Karpas-422 (cell line): Measurements from ENCODE around the gene ZNF785. TPM values are rescaled to one million over a fixed set of nuclear protein-coding genes. Genes with fewer than 3 reads are reported as not detected.

ENCODE experiments used
- DNase-seq: peaks from one replicate; pipeline ENCODE4 v3.0.0-alpha.2; 2015
- H2AFZ ChIP-seq: fragments of 200-600 bp; sonication (generic); 2 replicates; pipeline ENCODE4 v1.6.1; 2014; ENCODE audit warnings: antibody characterized with exemption, low read length, mixed read lengths
- H3K27ac ChIP-seq: fragments of 200-600 bp; sonication (generic); 2 replicates; pipeline ENCODE4 v1.5.1; 2014; ENCODE audit warnings: mild to moderate bottlenecking, low read length, moderate library complexity
- H3K27me3 ChIP-seq: fragments of 200-600 bp; sonication (generic); 2 replicates; pipeline ENCODE4 v1.6.1; 2014; ENCODE audit warnings: low read length, mixed read lengths
- H3K36me3 ChIP-seq: fragments of 200-600 bp; sonication (generic); 2 replicates; pipeline ENCODE4 v1.6.1; 2014; ENCODE audit warnings: low read length, mixed read lengths; ENCODE audit not compliant: insufficient read depth
- H3K4me1 ChIP-seq: fragments of 200-600 bp; sonication (generic); 2 replicates; pipeline ENCODE4 v1.6.1; 2014; ENCODE audit warnings: mild to moderate bottlenecking, low read length, mixed read lengths
- H3K4me2 ChIP-seq: fragments of 200-600 bp; sonication (generic); 2 replicates; pipeline ENCODE4 v1.6.1; 2014; ENCODE audit warnings: low read length, low read depth, mild to moderate bottlenecking; ENCODE audit not compliant: poor library complexity, severe bottlenecking
- H3K4me3 ChIP-seq: fragments of 200-600 bp; sonication (generic); 2 replicates; pipeline ENCODE4 v1.5.1; 2014; ENCODE audit warnings: mild to moderate bottlenecking, antibody characterized with exemption, low read length, mixed read lengths
- H3K79me2 ChIP-seq: fragments of 200-600 bp; sonication (generic); 2 replicates; pipeline ENCODE4 v1.6.1; 2014; ENCODE audit warnings: mild to moderate bottlenecking, low read length, mixed read lengths
- H3K9ac ChIP-seq: fragments of 200-600 bp; sonication (generic); 2 replicates; pipeline ENCODE4 v1.6.0; 2014; ENCODE audit warnings: low read length
- H3K9me2 ChIP-seq: fragments of 200-600 bp; sonication (generic), shearing (Covaris generic); replicated peaks from 2 replicates; pipeline ENCODE4 v1.6.0; 2014; ENCODE audit warnings: mild to moderate bottlenecking, low read length, moderate library complexity; ENCODE audit not compliant: insufficient read depth
- H3K9me3 ChIP-seq: fragments of 300-700, 200-600 bp; sonication (generic); 2 replicates; pipeline ENCODE4 v1.6.1; 2014; ENCODE audit warnings: low read length, mixed read lengths
- H4K20me1 ChIP-seq: fragments of 200-600 bp; sonication (generic); 2 replicates; pipeline ENCODE4 v1.6.1; 2014; ENCODE audit warnings: mild to moderate bottlenecking, antibody characterized with exemption, low read length, low read depth; ENCODE audit not compliant: insufficient read depth
- total RNA-seq: library from RNA; depleted of rRNA; stranded (reverse); fragments of >200 nt; shearing (Covaris generic); gene quantifications from 2 replicates; pipeline ENCODE4 v1.2.3, GENCODE V29; 2014; ENCODE audit warnings: low replicate concordance

ZNF785 gene
- total RNA-seq, 1 experiment from 2014 or later: 20.8 TPM

- H3K4me1 ChIP-seq: peaks cover 14% of the 10 kb centered on the region
- H3K4me3 ChIP-seq: no peak overlapping the region
- H3K9me3 ChIP-seq: no peaks in the 10 kb centered on the region
- no peak overlapping the region for H3K4me2 ChIP-seq
- peaks cover 11% of the 10 kb centered on the region for H3K36me3 ChIP-seq
- DNase-seq: no peak
- H3K27me3 ChIP-seq: no peaks in the 10 kb centered on the region
- H3K9me2 ChIP-seq: no peaks in the 10 kb centered on the region
- H3K9ac ChIP-seq: no peak overlapping the region
- no peaks in the 10 kb centered on the region for H4K20me1 ChIP-seq
- peaks cover 26% of the 10 kb centered on the region for H3K79me2 ChIP-seq
- H3K27ac ChIP-seq: no peak overlapping the region
- no peak overlapping the region for H2AFZ ChIP-seq
Observed at GRCh38 chr16:30606004-30606403, 20.5 kb upstream of the ZNF785 start.

GRCh38 chr16:30605158-30605557 lies 19.7 kb upstream of the ZNF785 start:
- no peaks in the 10 kb centered on the region for H3K27me3 ChIP-seq
- no peak overlapping the region for H2AFZ ChIP-seq
- H3K4me2 ChIP-seq: no peak overlapping the region
- H4K20me1 ChIP-seq: no peaks in the 10 kb centered on the region
- peaks cover 11% of the 10 kb centered on the region for H3K36me3 ChIP-seq
- no peak for DNase-seq
- H3K27ac ChIP-seq: no peak overlapping the region
- no peak overlapping the region for H3K9ac ChIP-seq
- H3K9me2 ChIP-seq: no peaks in the 10 kb centered on the region
- H3K79me2 ChIP-seq: peaks cover 26% of the 10 kb centered on the region
- peaks cover 11% of the 10 kb centered on the region for H3K4me1 ChIP-seq
- H3K9me3 ChIP-seq: no peaks in the 10 kb centered on the region
- H3K4me3 ChIP-seq: no peak overlapping the region

GRCh38 chr16:30604316-30604947 lies 18.9 kb upstream of the ZNF785 start:
- Histone ChIP-seq H3K4me2 (no peak overlapping the region), H3K27ac (no peak overlapping the region), H4K20me1 (no peaks in the 10 kb centered on the region), H3K36me3 (peaks cover 11% of the 10 kb centered on the region), H3K9me2 (no peaks in the 10 kb centered on the region), H2AFZ (no peak overlapping the region), H3K27me3 (no peaks in the 10 kb centered on the region), H3K79me2 (peaks cover 20% of the 10 kb centered on the region), H3K4me3 (no peak overlapping the region), H3K9me3 (no peaks in the 10 kb centered on the region), H3K9ac (no peak overlapping the region), H3K4me1 (peaks cover 11% of the 10 kb centered on the region)
- DNase-seq: no peak

GRCh38 chr16:30603945-30604315 lies 18.4 kb upstream of the ZNF785 start:
- Histone ChIP-seq H3K79me2 (peaks cover 15% of the 10 kb centered on the region), H3K4me2 (no peak overlapping the region), H4K20me1 (no peaks in the 10 kb centered on the region), H3K9ac (no peak overlapping the region), H3K36me3 (peaks cover 11% of the 10 kb centered on the region), H3K4me3 (no peak overlapping the region), H3K27me3 (no peaks in the 10 kb centered on the region), H3K9me3 (no peaks in the 10 kb centered on the region), H2AFZ (no peak overlapping the region), H3K4me1 (peaks cover 7% of the 10 kb centered on the region), H3K27ac (no peak overlapping the region), H3K9me2 (no peaks in the 10 kb centered on the region)
- no peak for DNase-seq

- no peaks in the 10 kb centered on the region for H3K27me3 ChIP-seq
- no peak overlapping the region for H2AFZ ChIP-seq
- no peak overlapping the region for H3K4me3 ChIP-seq
- no peaks in the 10 kb centered on the region for H3K9me3 ChIP-seq
- no peaks in the 10 kb centered on the region for H4K20me1 ChIP-seq
- peaks cover 3% of the 10 kb centered on the region for H3K79me2 ChIP-seq
- no peaks in the 10 kb centered on the region for H3K4me1 ChIP-seq
- DNase-seq: no peak
- no peak overlapping the region for H3K4me2 ChIP-seq
- H3K9ac ChIP-seq: no peak overlapping the region
- H3K27ac ChIP-seq: no peak overlapping the region
- H3K9me2 ChIP-seq: no peaks in the 10 kb centered on the region
- H3K36me3 ChIP-seq: peaks cover 11% of the 10 kb centered on the region
Observed at GRCh38 chr16:30602616-30603277, 17.2 kb upstream of the ZNF785 start.

GRCh38 chr16:30601966-30602365 lies 16.5 kb upstream of the ZNF785 start:
- Histone ChIP-seq H3K79me2 (no peaks in the 10 kb centered on the region), H3K9me3 (no peaks in the 10 kb centered on the region), H3K9ac (no peak overlapping the region), H3K4me3 (no peak overlapping the region), H3K27me3 (no peaks in the 10 kb centered on the region), H3K27ac (no peak overlapping the region), H3K9me2 (no peaks in the 10 kb centered on the region), H3K36me3 (peaks cover 11% of the 10 kb centered on the region), H3K4me1 (no peaks in the 10 kb centered on the region), H3K4me2 (no peak overlapping the region), H2AFZ (no peak overlapping the region), H4K20me1 (no peaks in the 10 kb centered on the region)
- DNase-seq: no peak

GRCh38 chr16:30600929-30601328 lies 15.4 kb upstream of the ZNF785 start:
- Histone ChIP-seq H3K4me2 (no peak overlapping the region), H3K27me3 (no peaks in the 10 kb centered on the region), H3K9me3 (no peaks in the 10 kb centered on the region), H3K9me2 (no peaks in the 10 kb centered on the region), H3K4me3 (no peak overlapping the region), H3K36me3 (peaks cover 7% of the 10 kb centered on the region), H4K20me1 (no peaks in the 10 kb centered on the region), H3K27ac (no peak overlapping the region), H3K79me2 (no peaks in the 10 kb centered on the region), H2AFZ (no peak overlapping the region), H3K9ac (no peak overlapping the region), H3K4me1 (no peaks in the 10 kb centered on the region)
- no peak for DNase-seq

- H3K9me3 ChIP-seq: no peaks in the 10 kb centered on the region
- no peaks in the 10 kb centered on the region for H4K20me1 ChIP-seq
- DNase-seq: no peak
- H3K79me2 ChIP-seq: no peaks in the 10 kb centered on the region
- H3K9ac ChIP-seq: no peak overlapping the region
- no peaks in the 10 kb centered on the region for H3K27me3 ChIP-seq
- H3K4me3 ChIP-seq: no peak overlapping the region
- no peak overlapping the region for H2AFZ ChIP-seq
- H3K36me3 ChIP-seq: peaks cover 7% of the 10 kb centered on the region
- no peaks in the 10 kb centered on the region for H3K4me1 ChIP-seq
- no peak overlapping the region for H3K4me2 ChIP-seq
- no peak overlapping the region for H3K27ac ChIP-seq
- H3K9me2 ChIP-seq: no peaks in the 10 kb centered on the region
Observed at GRCh38 chr16:30600215-30600614, 14.7 kb upstream of the ZNF785 start.
